H1 (cell line): ENCODE measurements around the gene LMX1B. TPM values are rescaled to one million over a fixed set of nuclear protein-coding genes. Genes with fewer than 3 reads are reported as not detected.

ENCODE experiments used
- CHD7 ChIP-seq: fragments of 300-600 bp; sonication (generic); IDR thresholded peaks from 2 replicates; pipeline ENCODE4 v1.7.1; 2012; ENCODE audit warnings: low read length, moderate library complexity, mild to moderate bottlenecking, inconsistent platforms; ENCODE audit not compliant: insufficient replicate concordance
- KDM1A ChIP-seq: fragments of 200-600, 300-600 bp; sonication (generic); IDR thresholded peaks from 2 replicates; pipeline ENCODE4 v1.7.1; 2016; ENCODE audit warnings: mild to moderate bottlenecking, low read length, borderline replicate concordance
- MAFK ChIP-seq: IDR thresholded peaks from 2 replicates; pipeline ENCODE4 v1.6.1; 2012; ENCODE audit warnings: low read depth, mild to moderate bottlenecking, improper control_type of control experiment, low read length
- NRF1 ChIP-seq: IDR thresholded peaks from 2 replicates; pipeline ENCODE4 v1.6.1; 2011; ENCODE audit warnings: mild to moderate bottlenecking, low read depth, low read length, improper control_type of control experiment
- RFX5 ChIP-seq: IDR thresholded peaks from 2 replicates; pipeline ENCODE4 v1.6.1; 2011; ENCODE audit warnings: low read depth, low read length, improper control_type of control experiment, borderline replicate concordance
- SIX5 ChIP-seq: IDR thresholded peaks from 2 replicates; pipeline ENCODE4 v1.6.1; 2011; ENCODE audit warnings: mild to moderate bottlenecking, low read depth, low read length
- SP4 ChIP-seq: IDR thresholded peaks from 2 replicates; pipeline ENCODE4 v1.6.1; 2012; ENCODE audit warnings: low read length, inconsistent platforms
- TCF12 ChIP-seq: IDR thresholded peaks from 2 replicates; pipeline ENCODE4 v1.6.1; 2011; ENCODE audit warnings: low read depth, mild to moderate bottlenecking, low read length
- polyA plus RNA-seq, 7 experiments: library from polyadenylated mRNA; depleted of rRNA in 3 of 7; stranded (reverse) in 5 of 7; unstranded in 2 of 7; fragments of >200 nt in 5 of 7; fragments of 200-250 nt in 2 of 7; gene quantifications; 1 replicate in 5 of 7; 2 replicates in 1 of 7; 4 replicates in 1 of 7; pipeline versions ENCODE4 v1.2.1 to v1.2.3, GENCODE V29; 2011 to 2013; ENCODE audit warnings: missing spikeins in 2 of 7, mixed read lengths in 2 of 7
- total RNA-seq: library from RNA; stranded (reverse); fragmentation: NEBNext Ultra II Directional; extraction: Animal tissue kit (Norgen Biotek cat#: 25700); gene quantifications from 2 replicates; pipeline ENCODE4 v1.2.1, GENCODE V29; 2021
- TF ChIP-seq, protein P1 (sequence below): IDR thresholded peaks from 2 replicates; pipeline ENCODE4 v1.6.1; 2011; ENCODE audit warnings: low read depth, mild to moderate bottlenecking, low read length; ENCODE audit not compliant: insufficient read depth

Gene LMX1B
- total and polyA plus RNA-seq, 2 of the 8 experiments (the other 6 are each of a cell fraction or from before 2014, with no cell fraction given) = 0.09 to 0.37 TPM

DNA sequence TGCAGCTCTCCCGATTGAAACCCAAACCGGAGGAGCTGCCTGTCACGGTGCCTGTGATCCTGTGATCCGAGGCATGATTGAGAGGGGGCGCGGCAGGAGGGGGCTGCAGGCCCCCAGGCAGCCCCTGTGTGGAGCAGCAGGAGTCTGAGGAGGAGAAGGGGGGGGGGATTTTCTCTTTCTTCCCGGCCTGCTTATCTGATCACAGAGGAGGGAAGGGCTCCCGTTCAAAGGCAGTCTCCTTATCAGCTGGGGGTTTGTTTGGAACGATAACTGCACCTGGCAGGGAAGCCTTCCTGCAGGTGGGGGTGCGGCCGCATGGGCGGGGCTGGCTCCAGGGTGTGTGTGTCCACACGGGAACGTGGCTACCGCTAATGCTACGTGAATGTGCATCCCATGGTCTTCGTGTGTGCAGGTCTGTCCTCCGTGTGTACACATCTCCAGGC is 38.4 kb downstream of the LMX1B start (continued):
- TF ChIP-seq CHD7 (no peak), SP4 (no peak), MAFK (no peak), KDM1A (no peak), SIX5 (no peak), NRF1 (no peak), RFX5 (no peak), TCF12 (no peak)
- TF ChIP-seq, protein P1, sequence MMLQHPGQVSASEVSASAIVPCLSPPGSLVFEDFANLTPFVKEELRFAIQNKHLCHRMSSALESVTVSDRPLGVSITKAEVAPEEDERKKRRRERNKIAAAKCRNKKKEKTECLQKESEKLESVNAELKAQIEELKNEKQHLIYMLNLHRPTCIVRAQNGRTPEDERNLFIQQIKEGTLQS = no peak
